ENCODE data around the gene BTD. TPM values are rescaled to one million over a fixed set of nuclear protein-coding genes. Genes with fewer than 3 reads are reported as not detected.

Gene BTD
- total RNA-seq, 4 donors from 2014 or later: 46.8 to 74.9 (median 56.5) TPM

DNA sequence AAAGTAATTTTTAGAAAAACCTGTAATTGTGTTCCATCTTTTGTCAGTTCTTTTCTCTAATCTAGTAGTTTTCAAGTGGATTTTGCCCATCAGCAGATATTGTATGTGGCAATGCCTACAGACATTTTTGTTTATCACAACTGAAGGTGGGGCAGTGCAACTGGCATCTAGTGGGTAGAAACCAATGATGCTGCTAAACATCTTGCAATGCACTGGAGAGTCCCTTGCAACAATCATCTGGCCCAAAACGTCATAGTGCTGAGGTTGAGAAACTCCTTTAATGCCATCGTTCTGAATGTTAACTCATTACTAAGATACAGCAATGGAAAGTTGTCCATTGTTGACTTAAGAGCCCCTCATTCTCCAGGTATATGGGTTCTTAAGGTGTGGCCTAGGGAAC is 80.1 kb downstream of the BTD start:
- TF ChIP-seq, protein P1, sequence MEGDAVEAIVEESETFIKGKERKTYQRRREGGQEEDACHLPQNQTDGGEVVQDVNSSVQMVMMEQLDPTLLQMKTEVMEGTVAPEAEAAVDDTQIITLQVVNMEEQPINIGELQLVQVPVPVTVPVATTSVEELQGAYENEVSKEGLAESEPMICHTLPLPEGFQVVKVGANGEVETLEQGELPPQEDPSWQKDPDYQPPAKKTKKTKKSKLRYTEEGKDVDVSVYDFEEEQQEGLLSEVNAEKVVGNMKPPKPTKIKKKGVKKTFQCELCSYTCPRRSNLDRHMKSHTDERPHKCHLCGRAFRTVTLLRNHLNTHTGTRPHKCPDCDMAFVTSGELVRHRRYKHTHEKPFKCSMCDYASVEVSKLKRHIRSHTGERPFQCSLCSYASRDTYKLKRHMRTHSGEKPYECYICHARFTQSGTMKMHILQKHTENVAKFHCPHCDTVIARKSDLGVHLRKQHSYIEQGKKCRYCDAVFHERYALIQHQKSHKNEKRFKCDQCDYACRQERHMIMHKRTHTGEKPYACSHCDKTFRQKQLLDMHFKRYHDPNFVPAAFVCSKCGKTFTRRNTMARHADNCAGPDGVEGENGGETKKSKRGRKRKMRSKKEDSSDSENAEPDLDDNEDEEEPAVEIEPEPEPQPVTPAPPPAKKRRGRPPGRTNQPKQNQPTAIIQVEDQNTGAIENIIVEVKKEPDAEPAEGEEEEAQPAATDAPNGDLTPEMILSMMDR (IDR thresholded peaks at IDR 0.05): no peak
- TF ChIP-seq POLR2A (IDR thresholded peaks at IDR 0.05): no peak
- Histone ChIP-seq H3K4me1 (peaks cover 19 to 20% of the 10 kb centered on the region in 2 donors), H3K4me3 (replicated peaks in 1 of 3) (no peak overlapping the region), H3K27ac (no peak overlapping the region), H3K9me3 (no peaks in the 10 kb centered on the region), H3K36me3 (peaks cover 12 to 27% of the 10 kb centered on the region in 2 donors), H3K27me3 (no peaks in the 10 kb centered on the region)
- WGBS, 2 donors: 91 to 98% methylated on average over 2 of the region's 2 CpGs
- DNase-seq: no peak
- intact Hi-C loops (cut with DNase I): no loop called here

DNA sequence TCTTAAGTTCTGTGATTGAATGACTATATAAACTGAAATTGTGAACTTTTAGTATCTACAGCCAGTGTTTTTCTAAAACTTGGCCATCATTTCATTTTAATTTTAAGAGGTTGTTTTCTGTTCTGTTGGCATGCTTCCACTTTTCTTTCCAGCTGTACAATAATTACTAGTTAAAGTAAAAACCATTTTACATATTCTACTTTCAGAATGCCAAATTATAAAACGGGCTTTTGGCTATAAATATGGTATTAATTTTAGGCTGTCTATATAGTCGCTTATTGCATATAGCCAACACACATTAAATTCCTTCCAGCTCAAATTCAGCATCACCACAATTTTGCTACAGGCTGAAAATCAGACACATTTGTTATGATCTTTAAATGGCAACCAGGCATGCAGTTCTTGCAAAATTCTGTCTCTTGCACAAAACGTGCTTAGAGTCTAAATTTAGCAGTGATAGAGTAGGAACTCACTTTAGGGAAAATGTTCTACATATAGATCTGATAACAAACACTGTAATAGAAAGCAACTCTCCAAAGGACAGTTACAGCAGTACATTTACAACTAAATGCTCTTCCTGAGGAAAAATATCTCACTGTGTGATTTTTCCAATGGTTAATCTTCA is 81.1 kb downstream of the BTD start:
- H3K4me1 ChIP-seq: peaks cover 19 to 20% of the 10 kb centered on the region in 2 donors
- H3K27ac ChIP-seq: peak overlapping the region in 2 of 3 donors; percentile 36 to 55
- DNase-seq: no peak
- no peaks in the 10 kb centered on the region for H3K27me3 ChIP-seq
- H3K36me3 ChIP-seq: peaks cover 12 to 17% of the 10 kb centered on the region in 2 donors
- no peak overlapping the region for H3K4me3 ChIP-seq (replicated peaks in 1 of 3)
- no peak for TF ChIP-seq POLR2A (IDR thresholded peaks at IDR 0.05)
- TF ChIP-seq, protein P1 (IDR thresholded peaks at IDR 0.05): no peak
- no peaks in the 10 kb centered on the region for H3K9me3 ChIP-seq
- intact Hi-C loops (cut with DNase I): no loop called here
- WGBS, 2 donors: 41% methylated on average over 3 of the region's 3 CpGs

GRCh38 chr3:15683253-15683652 is 81.7 kb downstream of the BTD start:
- Histone ChIP-seq H3K27me3 (no peaks in the 10 kb centered on the region), H3K27ac (peak overlapping the region in 2 of 3 donors; percentile 36 to 55), H3K4me3 (replicated peaks in 1 of 3) (no peak overlapping the region), H3K36me3 (peaks cover 6 to 12% of the 10 kb centered on the region in 2 donors), H3K9me3 (no peaks in the 10 kb centered on the region), H3K4me1 (peaks cover 19 to 20% of the 10 kb centered on the region in 2 donors)
- intact Hi-C loops (cut with DNase I): no loop called here
- no peak for DNase-seq
- WGBS, 2 donors: 65 to 89% methylated on average over 1 of the region's 1 CpG
- TF ChIP-seq, protein P1 (IDR thresholded peaks at IDR 0.05): no peak
- no peak for TF ChIP-seq POLR2A (IDR thresholded peaks at IDR 0.05)

DNA sequence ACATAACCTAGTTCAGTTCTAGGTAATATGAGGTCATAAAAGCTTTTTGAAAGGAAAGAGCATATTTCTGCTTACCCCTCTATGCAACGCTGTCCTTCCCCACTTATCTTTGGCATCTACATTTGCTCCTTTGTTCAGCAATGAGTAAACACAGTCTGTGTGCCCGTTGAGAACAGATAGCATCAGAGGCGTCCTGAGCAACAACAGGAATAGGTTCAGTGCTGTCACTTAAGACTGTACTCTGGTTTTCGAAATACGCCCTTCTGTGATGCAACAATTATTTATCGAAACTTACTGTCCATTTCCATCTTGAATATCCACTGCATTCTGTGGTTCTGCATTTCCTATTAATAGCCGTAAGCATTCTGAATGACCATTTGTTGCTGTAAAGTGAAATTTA is 84.4 kb downstream of the BTD start:
- 82 to 83% methylated on average over 7 of the region's 7 CpGs for WGBS, 2 donors
- Histone ChIP-seq H3K36me3 (peaks cover 13 to 22% of the 10 kb centered on the region in 2 donors), H3K27ac (no peak overlapping the region), H3K27me3 (no peaks in the 10 kb centered on the region), H3K4me1 (peaks cover 25 to 26% of the 10 kb centered on the region in 2 donors), H3K9me3 (no peaks in the 10 kb centered on the region), H3K4me3 (replicated peaks in 1 of 3) (no peak overlapping the region)
- no peak for DNase-seq
- TF ChIP-seq, protein P1 (IDR thresholded peaks at IDR 0.05): no peak
- no peak for TF ChIP-seq POLR2A (IDR thresholded peaks at IDR 0.05)
- intact Hi-C loops (cut with DNase I): no loop called here

- Histone ChIP-seq H3K9me3 (no peaks in the 10 kb centered on the region), H3K4me1 (peaks cover 6% of the 10 kb centered on the region in 2 donors), H3K4me3 (replicated peaks in 1 of 3) (no peak overlapping the region), H3K27ac (no peak overlapping the region), H3K36me3 (peaks cover 11 to 19% of the 10 kb centered on the region in 2 donors), H3K27me3 (no peaks in the 10 kb centered on the region)
- DNase-seq: no peak
- TF ChIP-seq, protein P1 (IDR thresholded peaks at IDR 0.05): no peak
- no peak for TF ChIP-seq POLR2A (IDR thresholded peaks at IDR 0.05)
- intact Hi-C loops (cut with DNase I): no loop called here
- WGBS, 2 donors: 86 to 93% methylated on average over 4 of the region's 4 CpGs
Measured at GRCh38 chr3:15690230-15690629, 88.7 kb downstream of the BTD start.

All from thyroid gland (tissue), 4 donors.